Measurements from ENCODE around the gene CDKAL1.
"Not testable (repeated sequence)": the region's sequence is repeated elsewhere in the genome, so short reads cannot be mapped to it uniquely, and the experiment has no call there.

The CDKAL1 gene

GRCh38 chr6:20498041-20498385, 36.2 kb upstream of the CDKAL1 start:
- no peak overlapping the region for H3K4me3 ChIP-seq (ENCODE audit: low read length)
- TF ChIP-seq CTCF (conservative IDR thresholded peaks at IDR 0.05; ENCODE audit: low read depth, low read length) = no peak
- DNase-seq (ENCODE audit: low read depth) = no peak

- no peak overlapping the region for H3K4me3 ChIP-seq (ENCODE audit: low read length)
- DNase-seq (ENCODE audit: low read depth) = no peak
- no peak for TF ChIP-seq CTCF (conservative IDR thresholded peaks at IDR 0.05; ENCODE audit: low read depth, low read length)
These were observed 25.0 kb upstream of the CDKAL1 start for GRCh38 chr6:20509212-20509611.

- no peak overlapping the region for H3K4me3 ChIP-seq (ENCODE audit: low read length)
- DNase-seq (ENCODE audit: low read depth) = no peak
- no peak for TF ChIP-seq CTCF (conservative IDR thresholded peaks at IDR 0.05; ENCODE audit: low read depth, low read length)
These were observed 22.4 kb upstream of the CDKAL1 start for GRCh38 chr6:20511852-20512251.

GRCh38 chr6:20525208-20525607, 9.0 kb upstream of the CDKAL1 start:
- not testable (repeated sequence) for H3K4me3 ChIP-seq (ENCODE audit: low read length); DNase-seq (ENCODE audit: low read depth)

- TF ChIP-seq CTCF (conservative IDR thresholded peaks at IDR 0.05; ENCODE audit: low read depth, low read length) = peak; percentile 44
- not testable (repeated sequence) for DNase-seq (ENCODE audit: low read depth)
These were observed 5.2 kb upstream of the CDKAL1 start for GRCh38 chr6:20529086-20529448.

GRCh38 chr6:20532881-20533280, 1.4 kb upstream of the CDKAL1 start:
- TF ChIP-seq CTCF (conservative IDR thresholded peaks at IDR 0.05; ENCODE audit: low read depth, low read length) = no peak
- DNase-seq (ENCODE audit: low read depth) = no peak
- no peak overlapping the region for H3K4me3 ChIP-seq (ENCODE audit: low read length)

More at GRCh38 chr6:20529086-20529448, 5.2 kb upstream of the CDKAL1 start:
- not testable (repeated sequence) for H3K4me3 ChIP-seq (ENCODE audit: low read length)

GRCh38 chr6:20533746-20534294, 437 bp upstream of the CDKAL1 start:
- peak overlapping the region; percentile 98 for H3K4me3 ChIP-seq (ENCODE audit: low read length)
- no peak for DNase-seq (ENCODE audit: low read depth)

More at GRCh38 chr6:20533746-20534294, 437 bp upstream of the CDKAL1 start:
- no peak for TF ChIP-seq CTCF (conservative IDR thresholded peaks at IDR 0.05; ENCODE audit: low read depth, low read length)
